ENCODE measurements around the gene PVRIG.
"Not testable (repeated sequence)": the region's sequence is repeated elsewhere in the genome, so short reads cannot be mapped to it uniquely, and the experiment has no call there.

The PVRIG gene

DNA sequence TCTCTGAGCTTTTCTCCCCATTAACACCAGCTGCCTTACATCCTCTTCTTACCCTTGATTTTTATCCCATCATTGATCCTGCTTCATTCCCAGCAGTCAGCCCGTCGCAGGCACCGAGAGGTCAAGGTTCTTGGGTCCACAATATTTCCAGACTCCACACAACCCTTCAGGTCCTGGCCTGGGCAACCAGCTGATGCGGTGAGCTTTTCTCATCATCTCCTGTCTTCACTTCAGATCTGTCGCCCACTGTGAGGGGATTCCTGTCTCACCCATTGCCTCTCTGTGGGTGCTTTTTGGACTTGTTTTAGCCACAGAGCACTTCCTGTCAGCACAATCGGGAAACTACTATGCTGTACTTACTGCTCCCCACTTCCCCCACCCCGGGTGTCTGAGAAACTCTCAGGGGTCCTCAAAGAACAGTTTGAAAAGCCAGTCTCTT is 8.4 kb upstream of the PVRIG start:
- Histone ChIP-seq H3K18ac (ENCODE audit: low read length) (no peak overlapping the region), H4K91ac (ENCODE audit: low read depth, low read length, poor library complexity) (no peak overlapping the region), H3K4me2 (ENCODE audit: insufficient read depth, low read length, poor library complexity, severe bottlenecking) (no peak overlapping the region), H2BK12ac (ENCODE audit: low read length) (no peak overlapping the region), H2BK15ac (ENCODE audit: low read length) (no peak overlapping the region), H3K14ac (ENCODE audit: low read length) (no peak overlapping the region), H3K9me3 (replicated peaks in 1 of 2; ENCODE audit: control insufficient read depth in 2 of 2, insufficient read depth in 1 of 2, low read depth in 1 of 2, low read length in 2 of 2) (no peaks in the 10 kb centered on the region), H3K36me3 (replicated peaks in 1 of 2; ENCODE audit: control insufficient read depth in 2 of 2, insufficient read depth in 2 of 2, low read length in 2 of 2) (no peaks in the 10 kb centered on the region), H3K23ac (ENCODE audit: low read depth, low read length, poor library complexity) (no peak overlapping the region), H2BK5ac (ENCODE audit: low read length) (no peak overlapping the region), H3K27ac (replicated peaks; ENCODE audit: low read length) (no peak overlapping the region), H2AK5ac (ENCODE audit: low read depth, low read length) (no peak overlapping the region), H3K79me1 (ENCODE audit: low read depth, low read length) (no peaks in the 10 kb centered on the region), H2AFZ (ENCODE audit: low read length) (no peak overlapping the region), H4K8ac (ENCODE audit: low read depth, low read length) (no peak overlapping the region), H3K9ac (ENCODE audit: low read depth, low read length, poor library complexity) (no peak overlapping the region), H2BK120ac (ENCODE audit: low read depth, low read length) (no peak overlapping the region), H3K4me1 (ENCODE audit: control insufficient read depth in 2 of 2, insufficient read depth in 1 of 2, low read depth in 1 of 2, low read length in 2 of 2) (peaks cover 0 to 2% of the 10 kb centered on the region in 2 donors), H3K4me3 (ENCODE audit: low read length in 2 of 2) (no peak overlapping the region), H3K4ac (ENCODE audit: low read length) (no peak overlapping the region), H3K27me3 (ENCODE audit: control insufficient read depth in 3 of 3, insufficient read depth in 3 of 3, low read depth in 1 of 3, low read length in 3 of 3) (no peaks in the 10 kb centered on the region)
- DNase-seq (ENCODE audit: low spot score), result no peak
- no CpG with 5 or more reads among the region's 7 CpGs for WGBS, 2 donors (ENCODE audit: extremely low coverage in 2 of 2, insufficient read length in 2 of 2, insufficient replicate concordance in 1 of 2)

DNA sequence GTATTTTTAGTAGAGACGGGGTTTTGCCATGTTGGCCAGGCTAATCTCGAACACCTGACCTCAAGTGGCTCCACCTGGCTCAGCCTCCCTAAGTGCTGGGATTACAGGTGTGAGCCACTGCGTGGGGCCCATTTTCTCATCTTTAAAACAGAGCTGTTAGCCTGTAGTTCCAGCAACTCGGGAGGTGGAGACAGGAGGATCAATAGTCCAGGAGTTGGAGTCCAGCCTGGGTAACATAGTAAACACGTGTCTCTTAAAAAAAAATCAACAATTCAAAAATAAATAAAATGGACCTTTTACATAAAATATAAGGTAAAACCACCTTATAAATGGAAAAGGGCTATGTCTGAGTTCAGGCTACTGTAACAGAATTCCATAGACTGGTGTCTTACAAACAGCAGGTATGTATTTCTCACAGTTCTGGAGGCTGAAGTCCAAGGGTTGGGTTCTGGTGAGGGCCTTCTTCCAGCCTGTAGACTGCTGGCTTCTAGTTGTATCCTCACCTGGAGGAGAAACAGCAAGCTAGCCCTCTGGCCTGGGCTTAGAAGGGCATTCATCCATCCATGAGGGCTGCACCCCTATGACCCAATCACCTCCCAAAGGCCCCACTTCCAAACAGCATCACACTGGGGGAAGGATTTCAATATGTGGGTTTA is 7.0 kb upstream of the PVRIG start:
- Histone ChIP-seq H2BK5ac (ENCODE audit: low read length) (no peak overlapping the region), H3K4ac (ENCODE audit: low read length) (no peak overlapping the region), H2BK15ac (ENCODE audit: low read length) (no peak overlapping the region), H3K23ac (ENCODE audit: low read depth, low read length, poor library complexity) (no peak overlapping the region), H2AFZ (ENCODE audit: low read length) (no peak overlapping the region), H3K9me3 (replicated peaks in 1 of 2; ENCODE audit: control insufficient read depth in 2 of 2, insufficient read depth in 1 of 2, low read depth in 1 of 2, low read length in 2 of 2) (no peaks in the 10 kb centered on the region), H3K9ac (ENCODE audit: low read depth, low read length, poor library complexity) (no peak overlapping the region), H3K27ac (replicated peaks; ENCODE audit: low read length) (no peak overlapping the region), H4K8ac (ENCODE audit: low read depth, low read length) (no peak overlapping the region), H3K4me1 (ENCODE audit: control insufficient read depth in 2 of 2, insufficient read depth in 1 of 2, low read depth in 1 of 2, low read length in 2 of 2) (peaks cover 0 to 2% of the 10 kb centered on the region in 2 donors), H3K79me1 (ENCODE audit: low read depth, low read length) (no peaks in the 10 kb centered on the region), H3K14ac (ENCODE audit: low read length) (no peak overlapping the region), H3K4me2 (ENCODE audit: insufficient read depth, low read length, poor library complexity, severe bottlenecking) (no peak overlapping the region), H4K91ac (ENCODE audit: low read depth, low read length, poor library complexity) (no peak overlapping the region), H2AK5ac (ENCODE audit: low read depth, low read length) (no peak overlapping the region), H3K18ac (ENCODE audit: low read length) (no peak overlapping the region), H2BK120ac (ENCODE audit: low read depth, low read length) (no peak overlapping the region), H3K4me3 (ENCODE audit: low read length in 2 of 2) (no peak overlapping the region), H3K27me3 (ENCODE audit: control insufficient read depth in 3 of 3, insufficient read depth in 3 of 3, low read depth in 1 of 3, low read length in 3 of 3) (no peaks in the 10 kb centered on the region), H3K36me3 (replicated peaks in 1 of 2; ENCODE audit: control insufficient read depth in 2 of 2, insufficient read depth in 2 of 2, low read length in 2 of 2) (no peaks in the 10 kb centered on the region), H2BK12ac (ENCODE audit: low read length) (no peak overlapping the region)
- no CpG with 5 or more reads among the region's 5 CpGs for WGBS, 2 donors (ENCODE audit: extremely low coverage in 2 of 2, insufficient read length in 2 of 2, insufficient replicate concordance in 1 of 2)
- DNase-seq (ENCODE audit: low spot score), result no peak

DNA sequence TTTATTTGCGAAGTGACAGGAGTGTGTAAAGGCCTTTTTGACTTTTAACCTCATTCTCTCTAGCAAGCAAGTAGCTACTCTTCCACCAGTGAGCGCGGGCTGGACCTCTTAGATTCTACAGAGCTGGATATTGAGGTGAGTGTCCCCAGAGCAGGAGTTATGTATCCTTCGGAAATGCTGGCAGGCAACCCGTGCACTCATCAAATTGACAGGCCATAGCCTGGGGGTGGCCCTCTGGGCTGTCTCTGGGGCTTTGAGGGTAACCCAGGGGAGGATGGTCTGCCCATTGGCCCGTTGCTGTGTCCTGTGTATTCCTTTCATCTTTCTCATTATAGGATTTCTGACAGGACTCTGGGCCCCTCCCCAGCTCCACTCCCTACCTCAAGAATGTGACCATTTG is 6.1 kb upstream of the PVRIG start:
- no peaks in the 10 kb centered on the region for H3K36me3 ChIP-seq (replicated peaks in 1 of 2; ENCODE audit: control insufficient read depth in 2 of 2, insufficient read depth in 2 of 2, low read length in 2 of 2)
- no peak overlapping the region for H3K4me3 ChIP-seq (ENCODE audit: low read length in 2 of 2)
- no peak overlapping the region for H2AK5ac ChIP-seq (ENCODE audit: low read depth, low read length)
- no peak overlapping the region for H2BK15ac ChIP-seq (ENCODE audit: low read length)
- H3K9ac ChIP-seq (ENCODE audit: low read depth, low read length, poor library complexity), result no peak overlapping the region
- H3K4me1 ChIP-seq (ENCODE audit: control insufficient read depth in 2 of 2, insufficient read depth in 1 of 2, low read depth in 1 of 2, low read length in 2 of 2), result peaks cover 0 to 2% of the 10 kb centered on the region in 2 donors
- no peak overlapping the region for H4K8ac ChIP-seq (ENCODE audit: low read depth, low read length)
- H2BK5ac ChIP-seq (ENCODE audit: low read length), result no peak overlapping the region
- H2BK12ac ChIP-seq (ENCODE audit: low read length), result no peak overlapping the region
- no peak overlapping the region for H2AFZ ChIP-seq (ENCODE audit: low read length)
- no peak for DNase-seq (ENCODE audit: low spot score)
- no peak overlapping the region for H3K27ac ChIP-seq (replicated peaks; ENCODE audit: low read length)
- no CpG with 5 or more reads among the region's 6 CpGs for WGBS, 2 donors (ENCODE audit: extremely low coverage in 2 of 2, insufficient read length in 2 of 2, insufficient replicate concordance in 1 of 2)
- no peaks in the 10 kb centered on the region for H3K9me3 ChIP-seq (replicated peaks in 1 of 2; ENCODE audit: control insufficient read depth in 2 of 2, insufficient read depth in 1 of 2, low read depth in 1 of 2, low read length in 2 of 2)
- no peak overlapping the region for H3K14ac ChIP-seq (ENCODE audit: low read length)
- H3K18ac ChIP-seq (ENCODE audit: low read length), result no peak overlapping the region
- H4K91ac ChIP-seq (ENCODE audit: low read depth, low read length, poor library complexity), result no peak overlapping the region
- no peaks in the 10 kb centered on the region for H3K79me1 ChIP-seq (ENCODE audit: low read depth, low read length)
- no peak overlapping the region for H3K4ac ChIP-seq (ENCODE audit: low read length)
- H3K23ac ChIP-seq (ENCODE audit: low read depth, low read length, poor library complexity), result no peak overlapping the region
- H3K27me3 ChIP-seq (ENCODE audit: control insufficient read depth in 3 of 3, insufficient read depth in 3 of 3, low read depth in 1 of 3, low read length in 3 of 3), result no peaks in the 10 kb centered on the region
- H3K4me2 ChIP-seq (ENCODE audit: insufficient read depth, low read length, poor library complexity, severe bottlenecking), result no peak overlapping the region
- H2BK120ac ChIP-seq (ENCODE audit: low read depth, low read length), result no peak overlapping the region

DNA sequence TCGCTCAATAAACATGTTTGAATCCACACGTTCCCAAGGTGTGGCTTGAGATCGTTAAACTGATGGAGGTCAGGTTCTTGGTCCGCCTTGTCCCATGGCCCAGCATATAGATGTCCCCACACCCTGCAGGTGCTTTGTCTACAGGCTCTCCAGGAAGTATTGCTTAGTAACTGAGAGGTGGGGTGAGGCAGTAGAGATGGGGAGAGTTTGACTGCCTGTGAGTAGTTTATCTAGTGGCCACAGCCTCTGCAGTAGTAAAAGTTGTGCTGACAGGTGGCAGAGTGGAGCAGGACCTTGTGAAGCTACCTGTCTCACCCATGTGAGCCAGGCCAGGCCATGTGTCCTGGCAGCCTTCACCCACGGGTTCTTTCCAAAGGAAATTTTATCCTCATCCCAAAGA is 5.4 kb upstream of the PVRIG start:
- H2AFZ ChIP-seq (ENCODE audit: low read length); H3K9me3 ChIP-seq (replicated peaks in 1 of 2; ENCODE audit: control insufficient read depth in 2 of 2, insufficient read depth in 1 of 2, low read depth in 1 of 2, low read length in 2 of 2); H3K27me3 ChIP-seq (ENCODE audit: control insufficient read depth in 3 of 3, insufficient read depth in 3 of 3, low read depth in 1 of 3, low read length in 3 of 3); H2AK5ac ChIP-seq (ENCODE audit: low read depth, low read length); H3K18ac ChIP-seq (ENCODE audit: low read length); H2BK15ac ChIP-seq (ENCODE audit: low read length); H3K23ac ChIP-seq (ENCODE audit: low read depth, low read length, poor library complexity); H3K4ac ChIP-seq (ENCODE audit: low read length); H3K79me1 ChIP-seq (ENCODE audit: low read depth, low read length); H3K9ac ChIP-seq (ENCODE audit: low read depth, low read length, poor library complexity); H2BK120ac ChIP-seq (ENCODE audit: low read depth, low read length); H2BK5ac ChIP-seq (ENCODE audit: low read length); DNase-seq (ENCODE audit: low spot score); H3K4me3 ChIP-seq (ENCODE audit: low read length in 2 of 2); H3K36me3 ChIP-seq (replicated peaks in 1 of 2; ENCODE audit: control insufficient read depth in 2 of 2, insufficient read depth in 2 of 2, low read length in 2 of 2); H3K27ac ChIP-seq (replicated peaks; ENCODE audit: low read length); H3K4me2 ChIP-seq (ENCODE audit: insufficient read depth, low read length, poor library complexity, severe bottlenecking); H4K8ac ChIP-seq (ENCODE audit: low read depth, low read length); H3K4me1 ChIP-seq (ENCODE audit: control insufficient read depth in 2 of 2, insufficient read depth in 1 of 2, low read depth in 1 of 2, low read length in 2 of 2); H2BK12ac ChIP-seq (ENCODE audit: low read length); H4K91ac ChIP-seq (ENCODE audit: low read depth, low read length, poor library complexity); H3K14ac ChIP-seq (ENCODE audit: low read length): not testable (repeated sequence)
- no CpG with 5 or more reads among the region's 5 CpGs for WGBS, 2 donors (ENCODE audit: extremely low coverage in 2 of 2, insufficient read length in 2 of 2, insufficient replicate concordance in 1 of 2)
